GM15510 (cell line): ENCODE data around the gene MYADM.

Source experiments
- POLR2A ChIP-seq: IDR thresholded peaks from 3 replicates; pipeline ENCODE4 v1.6.1; 2011; ENCODE audit warnings: borderline replicate concordance; ENCODE audit not compliant: insufficient read length; ENCODE audit errors: extremely low read depth

Gene MYADM

GRCh38 chr19:53879140-53880081, 11.7 kb downstream of the MYADM start:
- no peak for TF ChIP-seq POLR2A

DNA sequence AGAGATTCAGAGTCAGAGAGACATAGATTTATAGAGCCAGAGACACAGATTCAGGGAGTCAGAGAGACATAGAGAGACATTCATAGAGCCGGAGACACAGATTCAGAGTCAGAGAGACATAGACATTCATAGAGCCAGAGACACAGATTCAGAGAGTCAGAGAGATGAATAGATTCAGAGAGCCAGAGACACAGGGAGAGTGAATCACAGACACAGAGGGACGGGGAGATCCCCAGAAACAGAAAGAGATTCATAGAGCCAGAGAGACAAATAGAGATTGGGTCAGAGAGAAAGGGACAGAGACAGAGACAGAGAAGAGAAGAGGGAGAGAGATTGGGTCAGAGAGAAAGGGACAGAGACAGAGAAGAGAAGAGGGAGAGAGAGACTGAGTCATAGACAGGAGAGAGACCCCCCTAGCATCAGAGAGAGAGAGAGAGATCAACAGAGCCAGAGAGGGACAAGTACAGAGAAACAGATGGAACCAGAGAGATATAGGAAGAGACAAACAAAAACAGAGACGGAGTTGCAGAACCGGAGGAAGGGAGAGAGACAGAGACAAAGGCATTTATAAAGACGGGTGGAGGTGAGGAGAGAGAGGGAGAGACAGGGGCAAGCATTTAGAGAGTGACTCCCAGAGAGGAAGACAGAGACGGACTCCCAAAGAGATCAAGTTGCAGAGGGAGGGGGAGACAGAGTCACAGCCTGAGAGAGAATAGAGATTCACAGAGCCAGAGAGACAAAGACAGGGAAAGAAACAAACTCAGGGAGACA, 13.2 kb downstream of the MYADM start:
- no peak for TF ChIP-seq POLR2A

DNA sequence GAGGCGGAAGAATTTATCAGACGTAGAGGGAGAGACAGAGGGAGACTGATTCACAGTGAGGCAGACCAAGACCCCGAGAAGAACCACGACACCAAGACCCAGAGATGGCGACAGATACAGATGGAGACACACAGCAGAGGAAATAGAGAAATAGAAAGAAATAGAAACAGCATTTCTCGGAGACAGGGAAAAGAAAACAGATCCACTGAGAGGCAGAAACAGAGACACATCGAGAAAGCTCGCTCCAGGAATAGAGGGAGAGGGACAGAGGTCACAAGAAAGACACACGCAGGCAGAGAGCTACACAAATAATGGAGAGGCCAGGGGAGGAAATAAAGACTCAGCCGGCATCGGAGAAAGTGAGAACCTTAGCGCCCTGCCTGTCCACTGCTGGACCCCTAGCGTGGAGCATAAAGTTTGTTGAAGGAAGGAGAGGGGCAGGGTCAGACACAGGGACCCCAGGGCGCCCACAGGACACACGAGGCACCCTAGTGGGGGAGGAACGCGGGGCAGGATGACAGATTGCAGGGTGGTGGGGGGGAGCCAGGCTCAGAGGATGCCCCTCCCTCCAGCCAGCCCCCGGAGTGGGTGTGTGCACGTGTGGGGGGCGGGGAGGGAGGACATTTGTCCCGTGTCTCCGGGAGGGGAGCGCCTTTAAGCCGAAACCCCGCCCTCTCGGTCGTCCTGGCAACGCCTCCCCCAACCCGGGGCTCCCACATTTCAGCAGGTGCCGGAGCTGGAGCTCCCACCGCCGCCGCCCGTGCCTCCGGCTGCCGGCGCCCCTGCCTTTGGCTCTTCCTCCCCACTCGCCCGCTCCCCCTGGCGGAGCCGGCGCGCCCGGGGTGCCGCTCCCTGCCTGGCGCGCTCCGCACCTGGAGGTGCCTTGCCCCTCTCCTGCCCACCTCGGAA, 14.1 kb downstream of the MYADM start, which contains the start of gene PRKCG:
PRKCG (plus strand) TSS at position 716 of the 909 bp plus-strand sequence. CDS start 298 bp downstream, outside the sequence.
- TF ChIP-seq POLR2A, result no peak

GRCh38 chr19:53882391-53883050, 14.8 kb downstream of the MYADM start:
- no peak for TF ChIP-seq POLR2A

DNA sequence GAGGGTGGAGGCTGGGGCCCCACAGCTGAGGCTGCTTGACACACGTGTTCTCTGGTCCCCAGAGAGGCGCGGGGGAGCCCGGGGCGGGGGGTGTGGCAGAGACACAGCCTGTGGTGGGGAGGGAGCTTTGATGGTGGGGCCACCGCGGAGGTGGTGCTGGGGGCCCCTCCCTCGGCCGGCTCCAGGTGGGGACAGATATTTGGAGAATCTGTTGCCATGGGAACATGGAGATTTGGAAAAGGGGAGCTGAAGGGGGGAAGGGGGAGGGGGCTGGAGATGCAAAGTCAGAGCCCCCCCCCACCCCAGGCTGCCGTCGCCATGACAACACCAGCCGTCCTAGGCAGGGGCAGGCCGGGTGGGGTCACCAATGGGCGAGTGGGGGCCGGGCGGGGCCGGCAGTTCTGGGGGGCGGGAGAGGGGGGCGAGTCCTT, 15.6 kb downstream of the MYADM start:
- TF ChIP-seq POLR2A, result no peak

- no peak for TF ChIP-seq POLR2A
Measured at GRCh38 chr19:53883741-53884140, 16.1 kb downstream of the MYADM start.

- no peak for TF ChIP-seq POLR2A
Measured at GRCh38 chr19:53884256-53884655, 16.6 kb downstream of the MYADM start.

- no peak for TF ChIP-seq POLR2A
Measured at GRCh38 chr19:53885036-53885435, 17.4 kb downstream of the MYADM start.

DNA sequence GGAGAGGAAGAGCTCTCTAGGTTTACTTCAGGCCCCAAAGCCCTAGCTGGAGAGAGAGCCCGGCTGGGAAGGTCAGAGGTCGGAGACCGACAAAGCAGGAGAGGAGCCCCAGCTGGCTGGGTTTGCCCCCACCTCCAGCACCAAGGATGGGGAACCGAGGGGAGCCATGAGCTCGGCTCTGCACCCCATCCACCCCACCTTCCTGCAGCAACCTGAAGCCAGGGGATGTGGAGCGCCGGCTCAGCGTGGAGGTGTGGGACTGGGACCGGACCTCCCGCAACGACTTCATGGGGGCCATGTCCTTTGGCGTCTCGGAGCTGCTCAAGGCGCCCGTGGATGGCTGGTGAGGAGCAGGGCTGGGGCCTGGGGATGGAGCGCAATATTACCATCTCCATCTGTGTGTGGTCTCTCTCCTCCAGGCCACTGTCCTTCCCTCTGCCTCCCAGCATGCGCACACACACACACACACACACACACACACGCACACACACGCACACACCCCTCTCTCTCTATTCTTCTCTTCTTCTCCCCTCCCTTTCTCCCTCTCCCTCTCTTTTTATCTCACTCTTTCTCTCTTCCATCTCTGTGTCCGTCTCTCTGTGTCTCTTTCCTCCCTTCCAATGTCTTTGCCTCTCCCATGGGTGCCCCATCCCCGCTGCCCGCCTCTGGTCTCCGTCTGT, 24.8 kb downstream of the MYADM start:
- no peak for TF ChIP-seq POLR2A

GRCh38 chr19:53892981-53893325, 25.3 kb downstream of the MYADM start:
- no peak for TF ChIP-seq POLR2A

GRCh38 chr19:53894707-53895106, 27.0 kb downstream of the MYADM start:
- TF ChIP-seq POLR2A, result no peak

GRCh38 chr19:53896682-53897081, 29.0 kb downstream of the MYADM start:
- TF ChIP-seq POLR2A, result no peak

GRCh38 chr19:53897459-53897858, 29.8 kb downstream of the MYADM start:
- no peak for TF ChIP-seq POLR2A
